GM12865 (cell line): Measurements from ENCODE around the gene RXRB.
"Not testable (repeated sequence)": the region's sequence is repeated elsewhere in the genome, so short reads cannot be mapped to it uniquely, and the experiment has no call there.

Experiments
- DNase-seq: peaks from one replicate; pipeline ENCODE4 v3.0.0; 2010; ENCODE audit warnings: low read depth
- H3K4me3 ChIP-seq: 2 replicates; pipeline ENCODE4 v1.5.1; 2011; ENCODE audit warnings: mild to moderate bottlenecking, low read depth, low read length, control low read depth
- CTCF ChIP-seq: IDR thresholded peaks from 2 replicates; pipeline ENCODE4 v1.5.1; 2011; ENCODE audit warnings: low read length, control low read depth, low read depth, inconsistent platforms; ENCODE audit not compliant: insufficient read depth; ENCODE audit errors: missing control alignments

RXRB gene

DNA sequence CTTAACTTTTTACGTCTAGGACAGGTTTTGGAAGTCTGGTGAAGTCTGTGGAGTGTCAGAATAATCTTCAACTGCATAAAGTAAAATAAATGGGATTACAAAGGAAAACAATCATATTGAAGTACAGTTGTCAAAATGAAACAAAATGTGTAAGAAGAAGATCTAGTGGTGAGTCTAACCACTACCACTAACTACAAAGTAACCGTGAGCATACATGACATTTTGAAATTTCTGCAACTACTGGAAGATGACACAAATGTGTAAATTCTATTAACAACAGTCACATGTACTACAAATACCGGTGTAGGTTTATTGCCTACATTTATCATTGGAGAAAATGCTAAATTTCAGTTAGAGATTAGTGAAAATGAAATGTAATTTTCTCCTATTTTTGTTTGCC, 41.5 kb upstream of the RXRB start:
- H3K4me3 ChIP-seq: no peak overlapping the region
- no peak for TF ChIP-seq CTCF
- DNase-seq: no peak

GRCh38 chr6:33237741-33238140, 37.3 kb upstream of the RXRB start:
- no peak overlapping the region for H3K4me3 ChIP-seq
- no peak for TF ChIP-seq CTCF
- DNase-seq: no peak

- no peak for DNase-seq
- no peak for TF ChIP-seq CTCF
- no peak overlapping the region for H3K4me3 ChIP-seq
Observed at GRCh38 chr6:33236852-33237251, 36.4 kb upstream of the RXRB start.

GRCh38 chr6:33236328-33236727, 35.9 kb upstream of the RXRB start:
- no peak for DNase-seq
- no peak for TF ChIP-seq CTCF
- no peak overlapping the region for H3K4me3 ChIP-seq

GRCh38 chr6:33235221-33235634, 34.8 kb upstream of the RXRB start:
- no peak overlapping the region for H3K4me3 ChIP-seq
- DNase-seq: no peak
- no peak for TF ChIP-seq CTCF

- DNase-seq, H3K4me3 ChIP-seq: not testable (repeated sequence)
Observed at GRCh38 chr6:33226503-33227120, 26.1 kb upstream of the RXRB start.

DNA sequence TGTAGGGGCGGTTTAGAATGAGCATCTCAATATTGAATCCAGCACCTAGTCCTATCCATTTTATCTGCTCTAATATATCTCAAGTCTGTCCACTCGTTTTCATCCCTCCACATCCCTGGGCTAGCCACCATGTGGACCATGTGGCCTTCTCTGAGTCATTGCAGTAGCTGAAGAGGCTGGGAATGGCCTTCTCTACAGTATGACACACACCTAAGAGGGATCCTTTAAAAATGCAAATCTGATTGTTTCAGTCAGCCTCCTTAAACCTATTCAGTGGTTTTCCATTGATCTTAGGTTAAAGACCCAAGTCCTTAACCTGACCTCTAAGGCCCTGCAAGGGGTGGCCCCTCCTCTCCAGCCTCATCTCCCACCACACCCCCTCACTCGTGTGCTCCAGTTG, 17.2 kb upstream of the RXRB start:
- DNase-seq: no peak
- H3K4me3 ChIP-seq: no peak overlapping the region
- TF ChIP-seq CTCF: no peak

- H3K4me3 ChIP-seq: no peak overlapping the region
- no peak for TF ChIP-seq CTCF
Observed at GRCh38 chr6:33217246-33217645, 16.8 kb upstream of the RXRB start.

More at GRCh38 chr6:33217246-33217645, 16.8 kb upstream of the RXRB start:
- no peak for DNase-seq
